Activated CD4-positive, alpha-beta T cell treated with anti-CD3 and anti-CD28 coated beads for 48 hours (primary cell): ENCODE measurements around the gene DNAL4.

ENCODE experiments used
- DNase-seq: peaks from one replicate; pipeline ENCODE4 v3.0.0-alpha.2; 2020

The DNAL4 gene, protein sequence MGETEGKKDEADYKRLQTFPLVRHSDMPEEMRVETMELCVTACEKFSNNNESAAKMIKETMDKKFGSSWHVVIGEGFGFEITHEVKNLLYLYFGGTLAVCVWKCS

GRCh38 chr22:38793721-38794466 lies at the start of gene DNAL4:
Gene DNAL4 (minus strand): TSS chr22:38794143. CDS start chr22:38782731, 11,412 bp downstream.
- peak; percentile 94 for DNase-seq

DNA sequence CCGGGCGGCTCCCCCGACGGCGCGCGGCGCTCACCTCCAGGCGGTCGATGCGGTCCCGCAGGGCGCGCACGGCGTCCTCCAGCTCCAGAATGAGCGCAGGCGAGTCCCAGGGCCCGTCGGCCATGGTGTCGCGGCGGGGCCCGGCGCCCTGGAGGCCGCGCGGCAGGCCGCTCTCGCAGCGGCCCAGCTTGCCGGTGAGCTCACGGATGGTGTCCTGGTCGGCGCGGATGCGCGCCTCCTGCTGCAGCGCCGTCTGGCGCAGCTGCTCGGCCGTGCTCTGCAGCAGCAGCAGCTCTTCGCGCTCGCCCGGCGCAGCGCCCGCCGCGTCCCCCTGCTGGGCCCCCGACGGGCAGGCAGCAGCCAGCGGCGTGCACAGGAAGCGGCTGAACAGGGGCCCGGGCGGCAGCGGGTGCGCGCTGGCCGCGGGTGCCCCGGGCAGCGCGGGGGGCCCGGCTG lies 49.3 kb upstream of the DNAL4 start:
- peak; percentile 64 for DNase-seq

DNA sequence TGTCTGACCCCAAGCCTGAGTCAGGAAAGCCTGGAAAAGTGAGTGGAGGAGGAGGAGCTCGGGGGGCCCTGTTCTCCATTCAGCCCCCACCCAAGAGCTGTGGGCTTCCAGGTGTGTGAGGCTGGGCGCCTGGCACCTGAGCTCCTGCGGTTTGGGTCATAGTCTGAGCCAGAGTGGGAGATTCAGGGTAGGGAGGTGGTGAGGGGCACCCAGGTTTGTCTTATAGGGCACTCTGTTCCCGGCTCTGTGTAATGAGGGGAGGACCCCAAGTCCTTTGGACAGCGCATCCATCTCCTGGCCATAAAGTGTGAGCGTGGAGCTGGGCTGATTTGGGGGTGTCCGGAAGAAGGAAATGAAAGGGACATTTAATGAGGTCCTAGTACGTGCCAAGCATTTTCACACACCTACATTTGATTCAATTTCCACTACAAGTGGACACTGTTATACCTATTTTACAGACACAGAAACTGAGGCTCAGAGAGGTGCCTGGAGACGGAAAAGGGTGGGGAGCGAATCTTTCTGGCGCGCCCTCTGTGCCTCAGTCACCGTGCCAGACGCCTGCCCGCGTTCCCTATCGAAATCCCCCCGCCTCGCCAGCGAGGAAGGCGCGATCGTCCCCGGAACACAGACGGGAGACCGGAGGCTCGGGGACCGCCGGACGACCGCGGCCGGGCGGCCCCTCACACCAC lies 48.7 kb upstream of the DNAL4 start:
- no peak for DNase-seq

GRCh38 chr22:38841635-38842034 lies 47.7 kb upstream of the DNAL4 start:
- DNase-seq = no peak

DNA sequence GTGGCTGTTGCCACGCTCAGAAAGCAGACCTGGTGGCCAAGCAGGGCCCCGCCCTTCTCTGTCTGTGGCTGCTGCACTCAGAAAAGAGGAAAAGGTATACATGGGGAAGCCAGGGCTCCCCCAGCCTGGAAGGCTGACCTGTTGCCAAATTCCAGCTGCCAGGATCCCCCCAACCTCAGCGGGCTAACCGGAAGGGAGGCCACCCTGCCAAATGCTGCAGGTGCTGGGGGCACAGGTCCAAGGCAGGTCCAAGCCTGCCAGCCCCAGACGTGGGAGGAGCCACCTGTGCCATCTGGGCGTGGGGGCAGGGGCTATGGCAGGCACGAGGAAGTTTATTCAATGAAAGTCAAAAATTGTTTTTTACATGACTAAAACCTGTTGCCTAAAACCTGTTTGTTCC lies 47.3 kb upstream of the DNAL4 start:
- no peak for DNase-seq

DNA sequence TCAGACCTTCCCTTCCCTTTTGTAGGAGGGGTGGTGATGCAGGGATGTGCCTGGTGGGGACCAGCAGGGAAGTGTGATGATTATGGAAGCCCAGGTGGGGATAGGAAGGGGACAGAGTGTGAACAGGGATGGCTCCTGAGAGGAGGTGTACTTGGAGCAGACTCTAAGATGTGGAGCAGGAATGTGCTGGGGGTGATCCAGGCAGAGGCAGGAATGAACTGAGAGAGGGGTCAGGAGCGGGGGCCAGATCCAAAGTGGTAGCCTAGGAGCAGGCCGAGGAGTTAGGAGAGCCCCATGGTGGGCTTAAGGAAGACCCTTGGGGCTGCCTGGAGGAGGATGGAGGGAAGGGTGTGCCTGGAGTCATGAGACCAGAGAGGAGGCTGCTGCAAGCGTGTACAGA lies 46.2 kb upstream of the DNAL4 start:
- no peak for DNase-seq

DNA sequence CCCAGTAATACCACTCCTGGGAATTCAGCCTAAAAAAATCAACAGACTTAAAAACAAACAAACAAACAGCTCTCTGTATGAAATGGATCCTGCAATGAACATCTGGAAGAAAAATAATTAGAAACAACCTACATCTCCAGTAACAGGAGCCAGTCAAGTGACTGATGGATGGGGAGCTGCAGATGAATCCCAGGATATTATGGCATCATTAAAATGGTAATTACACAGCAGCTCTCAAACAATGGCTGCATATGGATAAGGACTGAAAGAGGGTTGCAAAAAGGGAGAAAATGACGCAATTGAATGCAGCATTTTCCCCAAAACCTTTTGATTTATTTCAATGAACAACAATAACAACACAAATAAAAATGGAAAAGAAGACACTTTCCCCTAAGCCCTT lies 45.7 kb upstream of the DNAL4 start:
- no peak for DNase-seq

DNA sequence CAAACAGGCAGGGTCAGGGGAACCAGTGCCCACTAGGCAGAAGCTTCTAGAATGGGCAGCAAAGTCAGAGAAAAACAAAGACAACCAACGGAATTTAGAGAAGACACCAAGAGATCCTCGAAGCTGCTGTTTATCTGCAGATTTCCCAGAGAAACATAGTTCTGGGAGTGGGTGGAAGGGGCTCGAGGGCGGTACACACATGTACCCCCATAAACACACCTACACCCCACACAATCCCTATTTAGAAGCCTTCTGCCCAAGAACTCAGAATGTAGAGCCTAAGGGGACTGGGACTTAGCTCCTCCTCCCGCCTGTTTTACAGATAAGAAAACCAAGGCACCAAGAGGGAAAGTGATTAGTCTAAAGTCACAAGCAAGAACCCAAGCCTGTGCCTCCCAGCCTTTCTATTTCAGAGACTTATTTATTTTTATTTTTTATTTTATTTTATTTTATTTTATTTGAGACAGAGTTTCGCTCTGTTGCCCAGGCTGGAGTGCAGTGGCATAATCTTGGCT lies 43.5 kb upstream of the DNAL4 start:
- no peak for DNase-seq

DNA sequence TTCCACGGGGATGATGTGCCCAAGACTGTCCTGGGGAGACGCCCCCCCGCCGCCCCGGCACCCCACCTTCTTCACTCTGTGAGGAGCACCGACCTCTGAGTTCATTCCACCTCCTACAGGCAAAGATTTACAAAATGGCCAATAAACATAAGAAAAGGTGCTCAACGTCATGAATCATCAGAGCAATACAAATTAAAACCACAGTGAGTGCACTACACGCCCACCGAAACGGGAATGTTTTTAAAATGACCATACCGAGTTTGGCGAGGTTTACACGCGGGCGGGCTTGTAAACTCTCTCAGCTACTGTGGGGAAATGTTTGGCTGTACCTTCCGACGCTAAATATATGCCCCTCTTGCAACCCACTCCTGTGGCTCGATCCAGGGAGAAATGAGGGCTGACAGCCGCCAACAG lies 42.0 kb upstream of the DNAL4 start:
- DNase-seq = no peak

- no peak for DNase-seq
These were observed 41.0 kb upstream of the DNAL4 start for GRCh38 chr22:38834991-38835390.

DNA sequence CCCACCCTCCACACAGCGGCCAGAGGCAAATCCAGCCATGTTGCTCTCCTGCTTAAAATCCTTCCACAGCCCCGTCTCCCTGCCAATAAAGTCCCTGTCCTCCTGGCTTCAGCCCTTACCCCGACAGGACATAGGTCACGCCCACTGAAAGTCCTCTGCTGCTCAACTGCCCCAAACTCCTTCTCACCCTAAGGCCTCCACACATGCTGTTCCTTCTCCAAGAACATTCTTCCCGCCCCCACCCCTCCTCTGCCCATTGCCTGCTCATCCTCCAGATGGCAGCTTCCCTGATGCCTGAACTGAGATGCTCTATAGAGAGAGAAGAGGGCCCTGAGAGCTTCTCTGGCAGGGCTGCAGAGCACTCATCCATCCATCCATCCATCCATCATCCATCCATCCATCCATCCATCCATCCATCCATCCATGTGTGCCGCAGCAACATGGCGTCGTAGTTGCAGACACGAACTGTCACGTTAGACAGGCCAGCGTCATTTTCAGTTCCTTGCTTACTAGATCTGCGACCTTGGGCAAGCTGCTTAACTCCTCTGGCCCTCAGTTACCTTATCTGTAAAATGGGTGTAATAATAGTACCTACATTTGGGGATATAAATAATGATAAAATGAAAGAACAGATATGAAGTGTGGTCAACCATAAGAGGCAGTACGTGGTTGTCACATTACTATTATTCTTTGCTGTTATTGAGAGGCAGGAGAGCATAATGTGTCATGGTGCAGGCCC lies 40.4 kb upstream of the DNAL4 start:
- no peak for DNase-seq

DNA sequence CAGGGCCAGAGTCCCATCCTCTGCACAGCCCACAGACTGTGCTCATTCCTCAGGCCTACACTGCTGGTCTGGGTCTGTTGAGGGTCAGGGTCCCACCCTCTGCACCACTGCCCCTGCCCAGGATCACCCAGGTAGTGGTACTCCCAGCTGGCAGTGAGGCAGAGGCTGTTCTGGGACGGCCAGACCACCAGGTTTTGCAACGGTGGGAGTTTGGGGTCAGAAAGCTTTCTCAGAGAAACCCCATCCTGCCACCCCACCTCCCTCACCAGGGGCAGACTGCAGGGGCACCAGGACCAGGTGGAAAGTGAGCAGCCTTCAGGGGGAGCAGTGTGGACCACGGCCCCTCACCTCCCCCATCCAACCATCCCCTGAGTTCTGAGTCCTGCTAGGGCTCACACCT lies 39.1 kb upstream of the DNAL4 start:
- DNase-seq = no peak

DNA sequence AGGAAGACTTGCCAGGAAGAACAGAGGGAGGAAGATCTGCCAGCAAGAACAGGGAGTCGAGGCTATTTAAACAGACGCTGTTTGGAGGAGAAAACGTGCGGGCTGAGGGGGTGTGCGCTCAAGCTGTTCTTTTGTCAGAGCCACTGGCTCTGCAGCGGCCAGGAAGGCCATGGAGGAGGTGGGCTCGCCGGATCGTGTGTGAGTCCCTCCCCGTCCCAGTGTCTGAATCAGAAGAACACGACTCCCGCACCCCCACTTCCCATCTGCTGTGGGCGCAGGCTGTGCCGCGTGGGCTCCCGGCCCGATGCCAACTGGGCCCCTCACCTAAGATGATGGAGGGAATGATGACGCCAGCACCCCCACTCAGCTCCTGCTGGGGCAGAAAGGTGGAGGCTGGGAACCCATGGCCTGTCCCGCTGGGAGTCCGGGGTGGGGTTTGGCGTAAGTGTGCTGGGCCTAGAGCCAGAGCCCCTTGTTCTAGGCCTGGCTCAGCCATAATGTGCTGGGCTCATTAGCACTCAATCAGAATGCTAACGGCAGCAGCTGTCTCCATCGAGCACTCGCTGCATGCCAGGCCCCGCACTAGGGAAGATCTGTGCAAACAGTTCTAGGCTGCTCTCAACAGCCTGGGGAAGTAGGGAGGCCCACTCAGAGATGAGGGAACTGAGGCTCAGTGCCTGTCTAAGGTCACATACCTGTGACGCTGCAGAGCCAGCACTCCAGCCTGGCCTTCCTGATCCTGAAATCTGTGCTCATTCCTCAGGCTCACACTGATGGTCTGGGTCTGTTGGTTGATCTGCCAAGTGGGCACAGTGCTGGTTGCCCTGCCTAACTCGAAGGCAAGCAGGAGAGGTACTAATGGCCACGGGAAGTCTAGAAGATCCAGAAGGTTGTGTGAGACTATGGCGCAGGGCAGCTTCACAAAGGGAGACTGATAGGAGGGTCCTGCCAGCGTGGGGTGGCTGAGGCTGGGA lies 38.3 kb upstream of the DNAL4 start:
- DNase-seq = no peak

DNA sequence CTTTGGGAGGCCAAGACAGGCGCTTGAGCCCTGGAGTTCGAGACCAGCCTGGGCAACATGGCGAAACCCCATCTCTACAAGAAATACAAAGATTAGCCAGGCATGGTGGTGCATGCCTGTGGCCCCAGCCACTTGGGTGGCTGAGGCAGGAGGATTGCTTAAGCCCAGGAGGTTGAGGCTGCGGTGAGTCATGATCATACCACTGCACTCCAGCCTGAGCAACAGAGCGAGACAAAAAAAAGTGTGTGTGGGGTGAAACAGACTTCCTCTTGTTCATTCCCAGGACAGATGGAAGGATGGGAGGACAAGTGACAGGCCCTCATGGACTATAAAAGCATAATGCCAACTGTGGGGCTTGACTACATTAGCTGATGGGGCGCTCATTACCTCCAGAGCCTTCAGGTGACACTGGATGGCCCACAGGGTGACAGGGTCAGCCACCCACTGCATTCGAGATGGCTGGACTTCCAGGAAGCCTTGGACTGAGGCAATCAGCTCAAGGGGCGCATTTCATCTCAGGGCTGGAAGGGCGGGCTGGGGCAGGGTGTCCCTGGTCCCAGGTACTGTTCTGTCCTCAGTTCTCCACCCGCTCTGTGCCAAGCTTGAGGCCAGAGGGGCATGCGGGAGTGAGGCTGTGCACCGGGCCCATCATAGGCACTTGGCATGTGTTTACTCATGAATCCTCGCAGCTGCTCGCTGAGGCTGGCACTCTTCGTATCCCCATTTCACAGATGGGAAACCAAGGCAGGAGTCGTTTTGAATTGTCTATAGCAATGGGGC lies 37.4 kb upstream of the DNAL4 start:
- DNase-seq = no peak

- no peak for DNase-seq
These were observed 36.8 kb upstream of the DNAL4 start for GRCh38 chr22:38830845-38831108.

DNA sequence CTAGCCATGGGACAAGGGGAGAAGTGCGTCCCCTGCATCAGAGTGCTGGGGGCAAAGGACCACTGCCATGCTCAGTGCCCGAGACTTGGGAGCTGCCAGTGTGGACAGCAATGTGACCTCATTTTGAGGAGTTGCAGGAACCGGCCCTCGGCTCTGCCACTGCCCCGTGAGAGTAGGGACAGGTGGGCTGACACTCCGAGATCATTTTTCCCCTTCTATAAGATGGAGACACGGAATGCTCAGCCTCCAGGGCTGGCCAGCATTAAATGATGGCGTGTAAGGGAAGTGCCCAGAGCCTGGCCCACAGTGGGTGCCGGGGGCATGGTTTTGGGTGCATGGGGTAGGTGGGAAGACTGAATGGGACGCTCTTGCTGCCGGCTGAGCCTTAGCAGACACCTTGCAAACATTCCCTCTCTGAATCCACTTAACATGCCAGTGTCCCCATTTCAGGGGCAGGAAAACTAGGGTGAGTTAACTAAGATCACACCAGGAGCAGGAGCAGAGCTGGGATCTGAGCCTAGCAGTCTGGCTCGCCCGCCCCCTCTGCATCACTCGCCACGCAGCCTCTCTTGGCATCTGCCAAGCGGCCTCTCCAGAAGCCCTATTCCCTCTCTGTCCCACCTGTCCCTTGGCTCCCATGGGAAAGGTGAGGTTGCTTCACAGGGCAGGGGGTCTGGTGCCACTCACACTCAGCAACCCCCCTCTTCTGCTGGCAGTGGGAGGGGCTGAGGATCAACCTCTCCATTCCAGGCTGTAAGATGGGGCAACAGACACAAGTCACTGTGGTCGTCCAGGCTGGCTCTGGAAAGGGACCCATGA lies 36.3 kb upstream of the DNAL4 start:
- DNase-seq = no peak

- no peak for DNase-seq
These were observed 35.5 kb upstream of the DNAL4 start for GRCh38 chr22:38829485-38829884.

- no peak for DNase-seq
These were observed 34.8 kb upstream of the DNAL4 start for GRCh38 chr22:38828616-38829205.

DNA sequence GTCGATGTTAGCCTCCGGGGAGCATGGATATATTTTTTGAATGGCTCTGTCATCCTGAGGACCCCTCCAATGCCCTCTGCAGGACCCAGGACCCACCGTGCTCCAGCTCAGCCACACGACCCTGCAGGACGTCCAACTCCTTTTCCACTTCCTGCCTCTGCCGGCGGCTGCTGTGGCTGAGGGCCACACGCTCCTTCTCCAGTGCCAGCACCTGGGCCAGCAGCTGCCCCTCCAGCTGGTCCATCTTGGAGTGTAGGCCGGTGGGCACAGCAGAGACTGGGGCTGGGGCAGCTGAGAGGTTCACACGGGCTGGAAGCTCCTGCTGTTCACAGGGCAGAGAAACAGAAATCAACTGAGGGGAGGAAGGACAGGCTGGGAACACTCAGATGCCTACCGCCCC lies 34.2 kb upstream of the DNAL4 start:
- DNase-seq = no peak

DNA sequence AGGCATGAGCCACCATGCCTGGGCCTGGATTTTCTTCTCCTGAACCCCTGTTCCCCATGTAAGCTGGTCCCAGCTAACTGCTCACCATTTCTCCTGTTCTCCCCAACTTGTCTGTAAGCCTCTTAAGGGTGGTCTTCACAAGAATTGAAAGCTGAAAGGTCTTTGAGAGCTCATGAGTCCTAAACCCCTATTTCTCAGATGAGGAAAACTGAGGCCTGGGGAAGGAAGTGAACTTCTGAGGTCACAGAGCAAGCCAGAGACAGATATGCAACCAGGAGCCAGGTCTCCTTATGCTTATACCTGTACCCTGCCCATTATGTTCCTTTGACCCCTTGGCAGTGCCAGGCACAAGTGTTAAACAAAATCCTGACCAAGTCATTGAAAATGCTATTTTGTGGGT lies 33.6 kb upstream of the DNAL4 start:
- DNase-seq = no peak
